HG02970 (cell line): ENCODE measurements around the gene DCUN1D5.
A peak's percentile ranks its signal among the peaks of the same experiment; 100 is the strongest.

Source experiments
- ATAC-seq: cut with Tn5 transposase; IDR thresholded peaks from one replicate; pipeline ENCODE4 v1.9.1; 2021; ENCODE audit warnings: mild to moderate bottlenecking, moderate library complexity, moderate number of reproducible peaks; ENCODE audit not compliant: unreplicated experiment, low FRiP score

Gene DCUN1D5

GRCh38 chr11:103061656-103062055 lies 30.3 kb downstream of the DCUN1D5 start:
- ATAC-seq, result no peak

DNA sequence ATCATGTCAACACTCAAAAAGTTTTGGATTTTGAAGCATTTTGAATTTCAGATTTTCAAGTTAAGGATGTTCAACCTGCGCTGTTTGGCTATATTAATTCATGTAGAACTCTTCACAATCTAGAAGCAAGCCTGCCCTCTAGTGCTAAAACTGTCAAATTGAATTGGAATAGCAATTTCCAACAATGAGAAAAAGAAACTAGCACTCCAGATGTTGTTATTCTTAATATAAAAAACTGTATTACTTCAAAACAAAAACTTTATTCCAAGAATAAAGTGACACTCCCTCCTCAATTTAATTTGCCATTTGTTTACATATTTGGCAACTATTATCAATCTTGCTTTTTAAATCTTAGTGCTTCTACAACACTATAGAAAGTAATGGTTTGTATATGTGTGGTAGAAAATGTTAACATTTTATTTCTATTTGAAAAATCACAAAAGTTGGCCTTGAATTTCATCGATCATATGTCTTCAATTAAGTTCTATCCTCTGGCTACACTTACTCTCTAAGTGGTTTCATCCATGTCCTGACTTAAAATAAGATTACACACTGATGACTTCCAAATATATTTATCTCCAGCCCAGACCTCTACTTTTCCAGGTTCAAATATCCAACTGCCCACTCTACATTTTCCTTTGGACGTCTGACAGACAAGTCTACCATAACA lies 36.6 kb downstream of the DCUN1D5 start:
- ATAC-seq, result no peak

DNA sequence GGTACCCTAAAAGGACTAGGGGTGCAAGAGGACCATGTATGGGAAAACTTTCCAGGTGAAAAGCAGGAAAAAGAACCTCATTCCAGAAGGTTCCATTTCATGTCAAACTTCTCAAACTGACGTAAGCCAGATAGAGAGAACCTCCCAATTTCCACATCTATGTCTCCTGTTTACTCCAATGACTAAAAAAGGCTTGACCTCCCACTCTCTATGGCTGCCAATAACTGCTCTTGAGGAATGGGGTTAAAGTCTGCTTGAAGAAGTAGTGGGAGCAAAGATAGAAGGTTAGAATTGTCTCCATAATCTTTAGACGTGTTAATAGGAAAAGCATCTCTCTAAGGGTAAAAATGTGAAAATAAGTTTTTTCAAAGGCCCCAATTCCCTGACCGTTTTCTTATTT lies 38.0 kb downstream of the DCUN1D5 start:
- ATAC-seq, result no peak

- no peak for ATAC-seq
These were observed 40.0 kb downstream of the DCUN1D5 start for GRCh38 chr11:103051981-103052380.

DNA sequence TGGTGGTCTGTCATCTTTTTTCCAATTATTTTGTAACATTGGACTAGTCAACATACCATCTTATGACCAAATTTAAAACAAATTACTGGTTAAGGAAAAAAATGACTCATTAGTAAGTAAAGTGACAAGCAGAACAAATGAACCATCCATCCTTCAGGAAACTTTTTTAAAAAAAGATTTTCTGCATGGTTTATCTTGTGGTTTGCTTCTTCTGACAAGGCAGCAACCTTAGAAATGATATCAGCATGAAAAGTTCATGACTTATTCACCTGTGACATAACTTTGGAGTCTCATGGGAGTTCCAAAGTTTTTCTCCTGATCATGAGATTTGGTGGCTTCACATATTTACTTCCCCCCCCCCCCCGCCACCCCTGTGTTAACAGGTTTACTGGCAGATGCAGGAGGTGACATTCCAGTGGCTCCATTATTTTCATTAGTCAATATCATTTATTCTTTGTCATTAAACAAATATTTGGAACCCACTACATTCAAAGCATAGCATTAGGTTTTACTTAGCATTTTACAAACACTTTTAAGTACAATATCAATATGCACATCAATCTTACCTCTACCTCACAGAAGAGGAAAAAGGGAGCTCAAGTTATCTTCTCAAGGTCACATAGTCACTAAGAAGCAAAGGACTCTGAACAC lies 40.7 kb downstream of the DCUN1D5 start:
- ATAC-seq, result no peak

GRCh38 chr11:103050351-103050750 lies 41.6 kb downstream of the DCUN1D5 start:
- ATAC-seq, result no peak

GRCh38 chr11:103047837-103048236 lies 44.1 kb downstream of the DCUN1D5 start:
- no peak for ATAC-seq

DNA sequence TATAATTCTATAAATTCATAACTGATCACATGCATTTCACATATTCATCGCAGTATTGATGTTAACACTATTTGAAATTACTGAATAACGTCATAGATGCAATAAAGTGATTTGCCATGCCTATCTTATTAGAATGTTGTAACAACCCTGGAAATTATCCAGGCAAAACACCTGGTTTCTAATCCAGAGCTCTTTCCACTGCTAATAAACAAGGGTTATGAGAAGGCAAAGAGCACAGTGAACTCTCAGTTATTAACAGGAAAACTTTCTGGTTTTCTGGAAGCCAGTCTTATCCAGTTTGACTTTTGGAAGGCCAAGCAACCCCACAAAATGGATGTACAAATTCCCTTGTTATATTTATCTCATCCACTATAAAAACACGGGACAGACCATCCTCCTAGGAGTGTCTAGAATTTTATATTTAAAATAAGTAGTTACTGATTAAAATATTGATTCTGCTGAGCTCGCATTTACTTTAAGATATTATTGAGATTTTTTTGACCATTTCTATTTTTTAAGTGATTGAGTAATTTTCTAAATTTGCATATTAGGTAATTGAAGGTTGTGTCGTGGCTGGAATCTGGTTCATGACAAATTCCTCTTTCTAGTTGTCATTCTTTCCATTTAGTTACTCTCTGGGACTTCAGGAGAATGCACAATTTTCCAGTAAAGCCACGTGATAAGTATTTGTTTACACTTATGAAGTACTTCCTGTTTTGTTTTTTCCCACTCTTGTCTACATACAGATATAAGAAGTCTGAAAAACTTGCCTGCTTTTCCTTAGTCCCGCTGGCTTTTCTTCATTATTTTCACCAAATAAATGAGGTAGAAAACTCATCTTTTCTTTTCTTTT lies 47.9 kb downstream of the DCUN1D5 start:
- no peak for ATAC-seq

DNA sequence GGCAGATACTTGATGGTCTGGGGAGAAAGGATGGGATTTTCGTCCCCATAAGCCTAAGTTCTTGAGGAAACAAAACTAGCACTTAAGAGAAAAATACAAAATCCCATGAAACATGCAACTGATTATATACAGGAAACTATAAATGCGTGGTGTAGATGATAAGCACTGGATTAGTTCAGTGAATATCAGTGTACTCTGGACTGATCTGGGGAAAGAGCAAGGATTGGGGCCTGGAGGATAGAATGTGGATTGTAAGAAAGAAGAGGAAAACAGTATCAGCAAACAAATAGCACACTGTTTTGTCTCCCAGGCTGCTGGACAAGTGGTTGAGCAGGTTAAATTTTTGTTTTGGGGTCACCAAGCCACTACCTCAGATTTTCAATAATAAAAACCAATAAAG lies 49.8 kb downstream of the DCUN1D5 start:
- no peak for ATAC-seq

GRCh38 chr11:103035791-103036434 lies 56.0 kb downstream of the DCUN1D5 start:
- peak; percentile 96 for ATAC-seq

DNA sequence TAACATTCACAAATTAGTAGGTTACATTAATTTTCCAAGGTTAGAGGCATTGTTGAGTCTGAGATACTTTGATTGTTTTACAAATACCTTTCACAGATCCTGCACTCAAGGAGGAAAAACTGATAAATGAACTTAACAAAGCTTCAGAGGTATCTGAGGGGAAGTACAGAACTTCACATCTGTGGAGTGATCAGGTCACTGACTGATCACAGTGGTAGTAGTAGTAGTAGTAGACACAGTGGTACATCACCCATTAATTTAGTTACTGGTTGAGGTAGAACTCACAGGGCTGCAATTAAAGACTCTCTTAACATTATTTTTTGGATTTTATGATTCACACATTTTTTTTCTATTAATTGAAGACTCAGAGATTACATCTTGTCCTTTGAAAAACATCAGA lies 56.7 kb downstream of the DCUN1D5 start:
- no peak for ATAC-seq

GRCh38 chr11:103031834-103032233 lies 60.1 kb downstream of the DCUN1D5 start:
- ATAC-seq, result no peak

- no peak for ATAC-seq
These were observed 62.6 kb downstream of the DCUN1D5 start for GRCh38 chr11:103029401-103029800.

DNA sequence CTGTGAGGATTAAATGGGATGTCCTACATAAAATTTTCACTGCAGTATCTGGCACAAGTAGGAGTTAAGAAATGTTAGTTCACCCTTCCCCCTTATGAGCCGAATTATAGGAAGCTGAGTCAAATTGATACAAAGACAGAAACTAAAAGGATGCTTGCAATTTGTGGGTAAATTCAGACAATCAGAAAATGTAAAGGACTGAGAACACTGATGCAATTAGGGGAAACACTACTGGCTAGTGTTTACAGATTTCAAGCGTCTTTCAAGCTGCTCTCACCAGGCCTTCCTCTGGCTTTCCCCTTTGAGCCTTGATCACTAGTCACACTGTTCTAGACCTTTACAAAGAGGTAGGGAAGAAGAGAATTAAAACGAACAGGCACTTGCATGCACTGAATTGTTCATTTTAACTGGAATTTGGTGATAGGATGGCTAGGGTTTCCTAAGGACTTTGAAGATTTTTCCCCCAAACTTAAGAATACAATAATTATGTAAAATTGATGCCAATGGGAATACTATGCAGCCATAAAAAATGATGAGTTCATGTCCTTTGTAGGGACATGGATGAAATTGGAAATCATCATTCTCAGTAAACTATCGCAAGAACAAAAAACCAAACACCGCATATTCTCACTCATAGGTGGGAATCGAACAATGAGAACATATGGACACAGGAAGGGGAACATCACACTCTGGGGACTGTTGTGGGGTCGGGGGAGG lies 63.5 kb downstream of the DCUN1D5 start:
- peak; percentile 89 for ATAC-seq

GRCh38 chr11:103024086-103024485 lies 67.9 kb downstream of the DCUN1D5 start:
- no peak for ATAC-seq

GRCh38 chr11:103016031-103016430 lies 75.9 kb downstream of the DCUN1D5 start:
- no peak for ATAC-seq

DNA sequence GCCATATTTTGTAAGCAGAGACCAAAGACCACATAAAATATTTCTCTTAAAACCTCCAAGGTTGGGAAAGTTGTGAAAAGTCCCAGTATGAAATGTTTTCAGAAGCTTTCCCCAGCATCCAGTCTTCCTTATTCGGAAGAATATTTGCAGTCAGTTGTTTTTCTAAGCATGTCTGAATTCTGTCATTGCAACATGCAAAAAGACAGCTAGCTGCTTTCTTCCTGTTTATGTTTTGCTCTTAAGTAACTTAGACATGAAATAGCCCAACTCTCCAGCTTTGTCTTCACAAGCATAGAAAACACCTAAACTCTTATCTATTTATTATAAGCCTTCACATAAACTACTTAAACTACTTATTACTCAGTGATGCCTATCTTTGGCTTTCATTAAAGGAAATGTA lies 78.5 kb downstream of the DCUN1D5 start:
- no peak for ATAC-seq
